CD14-positive monocyte (primary cell): ENCODE results near the gene CEND1. TPM values are rescaled to one million over a fixed set of nuclear protein-coding genes. Genes with fewer than 3 reads are reported as not detected.

Experiments used
- DNase-seq, 3 donors: peaks; one replicate each; pipeline ENCODE4 v3.0.0-alpha.2; 2011 to 2022
- H2AFZ ChIP-seq: 2 replicates; pipeline ENCODE4 v1.6.0; 2012; ENCODE audit warnings: mild to moderate bottlenecking, low read depth, low read length, inconsistent platforms; ENCODE audit not compliant: insufficient read depth, poor library complexity, severe bottlenecking
- H3K27ac ChIP-seq, 2 donors: 1 replicate in 1 of 2; 2 replicates in 1 of 2; pipeline ENCODE4 v1.5.1; 2012 to 2013; ENCODE audit warnings: low read length in 2 of 2, control low read depth in 1 of 2, inconsistent platforms in 1 of 2, low read depth in 1 of 2, mild to moderate bottlenecking in 1 of 2
- H3K27me3 ChIP-seq, 2 donors: one replicate each; pipeline versions ENCODE4 v1.6.0 to v1.6.1; 2011 to 2013; ENCODE audit warnings: low read length in 2 of 2; ENCODE audit not compliant: control insufficient read depth in 2 of 2, insufficient read depth in 2 of 2
- H3K36me3 ChIP-seq, 2 donors: replicated peaks in 1 of 2; 1 replicate in 1 of 2; 2 replicates in 1 of 2; pipeline versions ENCODE4 v1.5.1 to v1.6.1; 2012 to 2013; ENCODE audit warnings: low read length in 2 of 2, control low read depth in 1 of 2, inconsistent platforms in 1 of 2, mild to moderate bottlenecking in 1 of 2; ENCODE audit not compliant: insufficient read depth in 2 of 2, control insufficient read depth in 1 of 2
- H3K4me1 ChIP-seq, 2 donors: 1 replicate in 1 of 2; 2 replicates in 1 of 2; pipeline versions ENCODE4 v1.5.1 to v1.6.1; 2012 to 2013; ENCODE audit warnings: low read length in 2 of 2, control low read depth in 1 of 2, inconsistent platforms in 1 of 2, mild to moderate bottlenecking in 1 of 2, moderate library complexity in 1 of 2; ENCODE audit not compliant: insufficient read depth in 2 of 2, control insufficient read depth in 1 of 2
- H3K4me2 ChIP-seq: replicated peaks from 2 replicates; pipeline ENCODE3; 2012; ENCODE audit warnings: low read length, moderate library complexity, mild to moderate bottlenecking; ENCODE audit not compliant: poor library complexity, severe bottlenecking; ENCODE audit errors: extremely low read depth
- H3K4me3 ChIP-seq, 3 experiments: fragments of 200-600 bp in 1 of 3; sonication (generic) in 1 of 3; replicated peaks in 1 of 3; 1 replicate in 2 of 3; 2 replicates in 1 of 3; pipeline ENCODE4 v1.5.1; 2011 to 2013; ENCODE audit warnings: low read length in 3 of 3, mild to moderate bottlenecking in 3 of 3, control low read depth in 2 of 3, low read depth in 2 of 3, inconsistent platforms in 1 of 3, moderate library complexity in 1 of 3
- H3K79me2 ChIP-seq: 2 replicates; pipeline ENCODE4 v1.6.0; 2012; ENCODE audit warnings: mild to moderate bottlenecking, control low read depth, inconsistent platforms, low read length, moderate library complexity; ENCODE audit not compliant: insufficient read depth
- H3K9ac ChIP-seq: 2 replicates; pipeline ENCODE4 v1.6.0; 2017; ENCODE audit warnings: low read length, mild to moderate bottlenecking; ENCODE audit not compliant: insufficient read depth, poor library complexity, severe bottlenecking
- H3K9me3 ChIP-seq, 2 donors: replicated peaks in 1 of 2; 1 replicate in 1 of 2; 2 replicates in 1 of 2; pipeline versions ENCODE4 v1.5.1 to v1.6.1; 2012 to 2013; ENCODE audit warnings: low read length in 2 of 2, control low read depth in 1 of 2; ENCODE audit not compliant: control insufficient read depth in 1 of 2, insufficient read depth in 1 of 2
- H4K20me1 ChIP-seq: 2 replicates; pipeline ENCODE4 v1.6.0; 2012; ENCODE audit warnings: mild to moderate bottlenecking, low read length, control low read depth, moderate library complexity; ENCODE audit not compliant: insufficient read depth
- H3K27ac Mint-ChIP-seq, 7 donors: one replicate each; pipeline ENCODE4 v1.8.0; 2020; ENCODE audit warnings: mild to moderate bottlenecking in 7 of 7, mixed read lengths in 7 of 7, moderate library complexity in 6 of 7, inconsistent platforms in 2 of 7
- H3K27me3 Mint-ChIP-seq, 3 donors: one replicate each; pipeline ENCODE4 v1.8.0; 2021 to 2022; ENCODE audit warnings: low read depth in 3 of 3, mild to moderate bottlenecking in 3 of 3, mixed read lengths in 3 of 3, moderate library complexity in 3 of 3, inconsistent platforms in 1 of 3
- H3K36me3 Mint-ChIP-seq, 2 donors: one replicate each; pipeline ENCODE4 v1.8.0; 2020; ENCODE audit warnings: mixed read lengths in 2 of 2, inconsistent platforms in 1 of 2, mild to moderate bottlenecking in 1 of 2
- H3K4me1 Mint-ChIP-seq: one replicate; pipeline ENCODE4 v1.8.0; 2020; ENCODE audit warnings: mild to moderate bottlenecking, mixed read lengths
- H3K4me3 Mint-ChIP-seq, 2 donors: one replicate each; pipeline ENCODE4 v1.8.0; 2020; ENCODE audit warnings: mild to moderate bottlenecking in 2 of 2, mixed read lengths in 2 of 2, moderate library complexity in 1 of 2
- H3K9me3 Mint-ChIP-seq, 7 donors: one replicate each; pipeline ENCODE4 v1.8.0; 2020 to 2022; ENCODE audit warnings: mixed read lengths in 7 of 7, mild to moderate bottlenecking in 6 of 7, moderate library complexity in 6 of 7, inconsistent platforms in 2 of 7
- CTCF ChIP-seq: fragments of 200-600 bp; IDR thresholded peaks from one replicate; pipeline ENCODE4 v1.8.0; 2022; ENCODE audit warnings: antibody characterized with exemption, mild to moderate bottlenecking
- WGBS: methylation state at CpG from one replicate; pipeline ENCODE4 v1.1.5; 2013; ENCODE audit warnings: missing lambda C conversion rate; ENCODE audit not compliant: insufficient coverage; 5-methylcytosine and 5-hydroxymethylcytosine counted together
- intact Hi-C, 2 donors: fragments of 100-400 bp; cut with micrococcal nuclease; formaldehyde crosslinking; loops; one replicate each; pipeline versions ENCODE4 v1.15.0 to v1.15.1; 2023
- polyA plus RNA-seq, 3 donors: library from polyadenylated mRNA; depleted of rRNA in 1 of 3; unstranded in 2 of 3; stranded (reverse) in 1 of 3; fragments of 300-500 nt in 2 of 3; fragments of >200 nt in 1 of 3; fragmentation: Illumina TruSeq in 2 of 3; gene quantifications; 1 replicate in 2 of 3; 2 replicates in 1 of 3; pipeline ENCODE4 v1.2.3, GENCODE V29; 2012 to 2021

The CEND1 gene
- polyA plus RNA-seq, 3 donors = not detected

DNA sequence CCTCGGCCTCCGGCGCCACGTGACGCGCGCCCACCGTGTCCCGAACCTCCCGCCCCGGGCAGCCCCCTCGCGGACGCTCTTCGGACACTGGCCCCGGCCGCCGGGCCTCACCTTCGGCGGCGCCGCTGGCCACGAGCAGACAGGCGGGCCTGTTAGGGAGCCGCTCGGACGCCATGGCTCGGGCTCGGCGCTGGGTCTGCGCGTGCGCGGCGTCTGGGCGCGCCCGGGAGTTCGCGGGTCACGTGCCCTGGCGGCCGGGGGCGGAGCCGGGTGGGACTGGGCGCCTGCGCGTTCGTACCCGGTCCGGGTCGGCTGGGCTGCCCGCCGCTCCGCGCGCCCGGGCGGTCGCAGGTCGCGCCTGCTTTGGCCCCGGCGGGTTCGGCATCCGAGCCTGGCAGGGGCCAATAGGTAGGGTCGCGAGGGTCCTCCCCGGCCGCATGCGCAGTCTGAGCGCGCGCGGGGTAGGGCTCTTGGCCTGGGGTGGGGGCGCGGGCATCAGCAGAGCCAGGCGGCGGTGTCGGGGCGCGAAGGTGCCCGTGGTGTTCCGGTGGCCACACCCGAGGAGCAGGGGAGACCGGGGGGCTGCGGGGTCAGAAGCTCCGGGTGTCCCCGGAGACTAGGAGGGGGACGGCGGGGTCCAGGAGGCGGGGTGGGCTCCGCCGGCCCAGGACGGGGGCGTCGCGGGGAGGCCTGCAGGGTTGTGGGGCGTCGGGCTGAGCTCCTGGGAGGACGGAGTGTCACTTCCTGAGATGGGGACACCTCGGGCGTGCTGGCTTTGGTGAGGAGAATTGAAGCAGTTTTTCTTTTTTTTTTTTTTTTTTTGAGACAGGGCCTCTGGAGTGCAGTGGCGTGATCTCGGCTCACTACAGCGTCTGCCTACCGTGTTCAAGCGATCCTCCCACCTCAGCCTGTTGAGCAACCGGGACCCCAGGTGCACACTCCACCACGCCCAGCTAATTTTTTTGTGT lies 12.3 kb downstream of the CEND1 start, which contains the start of gene GATD1:
TSS of gene GATD1 (minus strand) at position 200 of the 968 bp plus-strand sequence. CDS start at position 175, 25 bp downstream.
- H3K4me1 ChIP-seq = peaks cover 29 to 36% of the 10 kb centered on the region in 2 donors
- peaks cover 58% of the 10 kb centered on the region for H3K79me2 ChIP-seq
- intact Hi-C loops = loop anchor here (2.0 kb wide), 1 partner anchor 19 kb away; no protein-coding TSS in a partner anchor
- no peaks in the 10 kb centered on the region for H3K27me3 ChIP-seq
- no peak for TF ChIP-seq CTCF
- Mint-ChIP-seq H3K4me1 (peaks cover 39% of the 10 kb centered on the region), H3K27ac (peak within 1 kb of the TSS; percentile 33 to 84 (median 69)), H3K9me3 (peaks cover 0 to 2% (median 0%) of the 10 kb centered on the region in 7 donors), H3K4me3 (peak within 1 kb of the TSS; percentile 81 to 87), H3K27me3 (peaks cover 1 to 4% (median 3%) of the 10 kb centered on the region in 3 donors), H3K36me3 (peaks cover 5 to 23% of the 10 kb centered on the region in 2 donors)
- H3K9me3 ChIP-seq = no peaks in the 10 kb centered on the region
- peaks cover 47% of the 10 kb centered on the region for H4K20me1 ChIP-seq
- peak within 1 kb of the TSS in 1 of 2 donors; percentile 72 for H3K27ac ChIP-seq
- peak within 1 kb of the TSS; percentile 81 for H3K9ac ChIP-seq
- DNase-seq = peak; percentile 80 to 86 (median 82)
- H3K4me3 ChIP-seq = peak within 1 kb of the TSS; percentile 60 to 84 (median 79)
- H3K36me3 ChIP-seq = peaks cover 13 to 14% of the 10 kb centered on the region in 2 donors
- peak within 1 kb of the TSS; percentile 91 for H2AFZ ChIP-seq
- peak within 1 kb of the TSS; percentile 94 for H3K4me2 ChIP-seq
- under 1% methylated on average over 101 of the region's 110 CpGs for WGBS

- Mint-ChIP-seq H3K9me3 (peaks cover 0 to 2% (median 0%) of the 10 kb centered on the region in 7 donors), H3K27ac (peak overlapping the region; percentile 33 to 83 (median 58)), H3K36me3 (peaks cover 5 to 30% of the 10 kb centered on the region in 2 donors), H3K4me3 (peak overlapping the region; percentile 77 to 87), H3K4me1 (peaks cover 39% of the 10 kb centered on the region), H3K27me3 (peaks cover 0 to 3% (median 3%) of the 10 kb centered on the region in 3 donors)
- no peak for TF ChIP-seq CTCF
- Histone ChIP-seq H4K20me1 (peaks cover 53% of the 10 kb centered on the region), H3K4me3 (peak overlapping the region; percentile 57 to 84 (median 60)), H3K4me2 (peak overlapping the region; percentile 94), H3K27ac (peak overlapping the region in 1 of 2 donors; percentile 72), H3K27me3 (no peaks in the 10 kb centered on the region), H3K9ac (peak overlapping the region; percentile 81), H3K9me3 (no peaks in the 10 kb centered on the region), H3K4me1 (peaks cover 29 to 36% of the 10 kb centered on the region in 2 donors), H3K36me3 (peaks cover 22% of the 10 kb centered on the region in 2 donors), H3K79me2 (peaks cover 58% of the 10 kb centered on the region), H2AFZ (peak overlapping the region; percentile 91)
- 2% methylated on average over 51 of the region's 65 CpGs for WGBS
- DNase-seq = peak in 1 of 3 donors; percentile 13
- intact Hi-C loops = loop anchor here (2.0 kb wide), 1 partner anchor 20 kb away; no protein-coding TSS in a partner anchor
Observed at GRCh38 chr11:776561-777287, 13.2 kb downstream of the CEND1 start.
